Upper lobe of left lung (tissue), 4 donors: ENCODE measurements around the gene RACGAP1.

Experiments
- CTCF ChIP-seq, 6 experiments: fragments of 450-650 bp in 4 of 6; fragments of 200-600 bp in 2 of 6; sonication (generic) in 2 of 6; IDR thresholded peaks; one replicate each; pipeline ENCODE4 v1.5.1; 2016 to 2019; ENCODE audit warnings: antibody characterized with exemption in 6 of 6
- EP300 ChIP-seq, 4 donors: sonication (generic); formaldehyde crosslinking; IDR thresholded peaks; one replicate each; pipeline ENCODE4 v1.5.1; 2017; ENCODE audit warnings: antibody characterized with exemption in 4 of 4, control low read depth in 2 of 4
- POLR2A ChIP-seq, 4 donors: fragments of 450-650 bp; IDR thresholded peaks; one replicate each; pipeline ENCODE4 v1.5.1; 2016 to 2017; ENCODE audit warnings: antibody characterized with exemption in 4 of 4, mild to moderate bottlenecking in 2 of 4
- POLR2AphosphoS5 ChIP-seq, 2 donors: sonication (generic); formaldehyde crosslinking; IDR thresholded peaks; one replicate each; pipeline ENCODE4 v1.5.1; 2017; ENCODE audit warnings: antibody characterized with exemption in 2 of 2

- no peak for TF ChIP-seq POLR2A (IDR thresholded peaks at IDR 0.05)
- TF ChIP-seq POLR2AphosphoS5 (IDR thresholded peaks at IDR 0.05): no peak
- TF ChIP-seq CTCF (IDR thresholded peaks at IDR 0.05): no peak
- TF ChIP-seq EP300 (IDR thresholded peaks at IDR 0.05): no peak
Observed at GRCh38 chr12:50032515-50032853, 7.2 kb upstream of the RACGAP1 start.
